Stimulated activated CD8-positive, alpha-beta memory T cell treated with anti-CD3 and anti-CD28 coated beads, Interleukin-7, amount 100 ng/mL, for 24 hours (primary cell): ENCODE results near the gene NEK5.
"Not testable (repeated sequence)": the region's sequence is repeated elsewhere in the genome, so short reads cannot be mapped to it uniquely, and the experiment has no call there.

Experiments
- DNase-seq: peaks from one replicate; pipeline ENCODE4 v3.0.0-alpha.2; 2020; ENCODE audit warnings: low read depth

NEK5 gene

GRCh38 chr13:52070929-52071523 is 57.8 kb downstream of the NEK5 start:
- DNase-seq = no peak

- no peak for DNase-seq
These were observed 61.6 kb downstream of the NEK5 start for GRCh38 chr13:52067237-52067636.

DNA sequence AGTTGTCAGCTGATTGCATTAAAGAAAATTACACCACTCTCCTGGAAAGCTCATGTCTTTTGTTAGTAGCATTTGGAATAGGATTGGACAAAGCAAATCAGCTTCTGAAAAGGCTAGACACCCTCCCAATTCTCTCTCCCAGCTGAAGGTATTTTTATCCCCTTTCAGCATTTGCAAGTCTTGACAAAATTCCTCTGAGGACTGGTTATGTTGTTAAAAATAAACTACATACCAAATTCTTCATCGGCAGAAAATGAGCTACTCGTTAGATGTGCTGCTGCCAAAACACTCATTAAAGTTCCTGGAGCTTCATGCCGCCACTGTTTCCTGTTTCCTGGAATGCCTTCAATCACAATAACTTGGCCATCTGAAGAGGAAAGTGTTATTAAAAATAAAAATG is 67.3 kb downstream of the NEK5 start:
- no peak for DNase-seq

DNA sequence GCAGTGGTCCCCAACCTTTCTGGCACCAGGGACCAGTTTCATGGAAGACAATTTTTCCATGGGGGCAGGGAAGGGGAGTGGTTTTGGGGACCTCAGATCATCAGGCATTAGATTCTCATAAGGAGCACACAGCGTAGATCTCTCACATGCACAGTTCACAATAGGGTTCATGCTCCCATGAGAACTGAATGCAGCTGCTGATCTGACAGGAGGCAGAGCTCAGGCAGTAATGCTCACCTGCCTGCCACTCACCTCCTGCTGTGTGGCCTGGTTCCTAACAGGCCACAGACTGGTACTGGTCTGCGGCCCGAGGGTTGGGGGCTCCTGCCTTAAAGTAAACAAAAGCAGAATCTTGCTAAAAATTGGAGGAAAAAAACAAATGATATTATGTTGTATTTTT is 67.8 kb downstream of the NEK5 start:
- not testable (repeated sequence) for DNase-seq

- no peak for DNase-seq
These were observed 75.4 kb downstream of the NEK5 start for GRCh38 chr13:52053460-52053859.

GRCh38 chr13:52051400-52051799 is 77.5 kb downstream of the NEK5 start:
- no peak for DNase-seq

- no peak for DNase-seq
These were observed 80.4 kb downstream of the NEK5 start for GRCh38 chr13:52048516-52048915.

DNA sequence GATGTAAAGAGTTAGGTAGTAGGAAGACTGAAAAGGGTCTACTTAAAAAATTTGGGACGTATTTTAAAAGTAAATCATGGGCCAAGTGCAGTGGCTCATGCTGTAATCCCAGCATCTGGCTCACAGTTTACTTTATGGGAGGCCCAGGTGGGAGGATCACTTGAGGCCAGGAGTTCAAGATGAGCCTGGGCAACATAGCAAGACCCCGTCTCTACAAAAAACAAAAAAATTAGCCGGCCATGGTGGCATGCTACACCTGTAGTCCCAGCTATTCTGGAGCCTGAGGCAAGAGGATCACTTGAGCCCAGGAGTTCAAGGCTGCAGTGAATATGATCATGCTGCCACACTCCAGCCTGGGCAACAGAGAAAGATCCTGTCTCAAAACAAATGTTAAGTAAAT is 81.4 kb downstream of the NEK5 start:
- no peak for DNase-seq

GRCh38 chr13:52043675-52044074 is 85.2 kb downstream of the NEK5 start:
- no peak for DNase-seq

DNA sequence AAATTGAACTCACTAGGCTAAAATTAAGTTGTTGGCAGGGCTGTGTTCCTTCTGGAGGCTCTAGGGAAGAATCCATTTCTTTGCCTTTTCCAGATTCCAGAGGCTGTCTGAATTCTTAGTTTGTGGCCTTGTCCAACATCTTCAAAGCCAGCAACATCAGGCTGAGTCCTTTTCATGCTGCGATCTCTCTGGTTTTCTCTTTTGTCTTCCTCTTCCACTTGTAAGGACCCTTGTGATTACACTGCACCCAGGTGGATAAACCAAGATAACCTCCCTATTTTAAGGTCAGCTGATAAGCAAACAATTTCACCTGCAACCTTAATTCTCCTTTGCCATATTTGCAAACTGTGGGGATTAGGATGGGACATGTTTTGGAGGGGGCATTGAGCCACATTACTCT is 92.8 kb downstream of the NEK5 start:
- no peak for DNase-seq

GRCh38 chr13:52034616-52035226 is 94.2 kb downstream of the NEK5 start:
- DNase-seq = no peak

GRCh38 chr13:52033039-52033438 is 95.8 kb downstream of the NEK5 start:
- no peak for DNase-seq

DNA sequence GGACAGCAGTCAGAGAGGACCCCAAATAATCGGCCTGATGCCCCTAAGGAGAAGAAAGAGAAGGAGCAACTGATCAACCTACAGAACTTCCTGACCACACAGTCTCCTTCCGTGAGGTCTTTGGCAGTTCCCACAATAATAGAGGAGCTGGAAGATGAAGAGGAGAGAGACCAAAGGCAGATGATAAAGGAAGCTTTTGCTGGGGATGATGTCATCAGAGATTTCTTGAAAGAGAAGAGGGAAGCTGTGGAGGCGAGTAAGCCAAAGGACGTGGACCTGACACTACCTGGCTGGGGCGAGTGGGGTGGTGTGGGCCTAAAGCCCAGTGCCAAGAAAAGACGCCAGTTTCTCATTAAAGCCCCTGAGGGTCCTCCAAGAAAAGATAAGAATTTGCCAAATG is 98.5 kb downstream of the NEK5 start:
- DNase-seq = not testable (repeated sequence)

- DNase-seq = no peak
These were observed 99.3 kb downstream of the NEK5 start for GRCh38 chr13:52029569-52029968.

DNA sequence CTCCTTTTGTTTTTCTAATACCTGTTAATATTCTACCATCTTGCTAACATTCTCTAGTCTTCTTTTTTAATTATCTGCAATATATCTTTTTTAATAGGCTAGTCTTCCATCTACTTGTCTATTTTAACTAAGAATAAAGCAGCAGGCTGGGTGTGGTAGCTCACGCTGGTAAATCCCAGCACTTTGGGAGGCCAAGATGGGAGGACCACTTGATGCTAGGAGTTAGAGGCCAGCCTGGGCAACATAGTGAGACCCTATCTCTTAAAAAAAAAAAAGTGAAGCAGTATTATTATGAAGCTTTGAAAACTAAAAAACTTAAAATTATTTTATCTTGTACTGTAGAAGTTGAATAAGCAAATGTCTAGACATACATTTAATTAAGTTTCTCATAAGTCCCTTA is 101.0 kb downstream of the NEK5 start:
- DNase-seq = no peak

DNA sequence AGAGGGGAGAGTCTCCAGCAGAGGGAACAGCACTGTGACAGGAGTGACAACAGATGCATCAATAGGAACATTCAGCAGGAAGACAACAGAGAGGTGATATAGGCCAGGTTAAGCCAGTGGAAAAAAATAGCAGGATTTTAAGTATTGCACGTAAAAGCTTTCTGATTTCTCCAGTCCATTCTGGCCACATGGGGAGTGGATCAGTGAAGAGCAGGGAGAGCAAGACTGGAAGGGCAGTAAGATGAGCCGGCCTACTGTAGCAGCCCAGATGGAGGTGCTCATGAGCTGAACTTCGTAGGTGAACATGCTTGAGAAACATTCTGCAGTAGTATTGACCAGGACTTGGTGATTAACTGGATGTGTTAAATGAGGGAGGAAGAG is 102.6 kb downstream of the NEK5 start:
- DNase-seq = no peak

GRCh38 chr13:52025475-52026245 is 103.2 kb downstream of the NEK5 start:
- no peak for DNase-seq

DNA sequence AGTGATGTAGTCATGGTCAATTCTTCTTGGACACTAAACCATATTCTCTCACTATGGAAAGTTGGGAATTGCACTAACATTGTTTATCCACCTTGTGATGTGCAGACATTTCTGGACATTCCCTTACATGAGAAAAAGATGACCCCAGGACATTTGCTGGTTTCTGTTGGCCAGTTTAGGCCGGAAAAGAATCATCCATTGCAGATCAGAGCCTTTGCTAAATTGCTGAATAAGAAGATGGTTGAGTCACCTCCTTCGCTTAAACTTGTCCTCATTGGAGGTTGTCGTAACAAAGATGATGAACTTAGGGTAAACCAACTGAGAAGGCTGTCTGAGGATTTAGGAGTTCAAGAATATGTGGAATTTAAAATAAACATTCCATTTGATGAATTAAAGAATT is 104.4 kb downstream of the NEK5 start, which contains the start of gene UTP14C:
Gene UTP14C (plus strand): TSS at position 211 of the 400 bp plus-strand sequence. CDS start 4,114 bp downstream, outside the sequence.
- DNase-seq = no peak

- DNase-seq = no peak
These were observed 106.5 kb downstream of the NEK5 start for GRCh38 chr13:52022356-52022755.

DNA sequence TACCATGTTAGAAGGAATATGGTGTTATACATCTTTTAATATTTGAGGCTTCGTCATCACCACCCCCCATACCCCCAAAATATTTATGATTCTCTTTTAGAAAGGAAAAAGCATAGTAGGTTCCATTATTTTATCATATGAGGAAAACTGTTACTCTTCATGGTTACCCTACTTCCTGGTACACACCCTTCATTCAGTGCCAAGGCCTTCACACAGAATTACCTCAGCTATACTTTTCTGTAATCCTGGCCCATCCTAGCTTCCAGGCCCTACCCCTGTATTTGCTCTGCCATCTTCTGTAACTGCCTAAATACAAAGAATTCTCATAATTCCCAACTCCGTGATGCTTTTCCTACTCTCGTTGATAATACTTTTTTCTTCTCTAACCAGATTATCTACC is 108.7 kb downstream of the NEK5 start:
- DNase-seq = no peak

GRCh38 chr13:52016296-52016695 is 112.6 kb downstream of the NEK5 start:
- DNase-seq = no peak

- DNase-seq = no peak
These were observed 116.4 kb downstream of the NEK5 start for GRCh38 chr13:52012512-52012836.
